ENCODE results near the gene LACC1.

- TF ChIP-seq, protein P1, sequence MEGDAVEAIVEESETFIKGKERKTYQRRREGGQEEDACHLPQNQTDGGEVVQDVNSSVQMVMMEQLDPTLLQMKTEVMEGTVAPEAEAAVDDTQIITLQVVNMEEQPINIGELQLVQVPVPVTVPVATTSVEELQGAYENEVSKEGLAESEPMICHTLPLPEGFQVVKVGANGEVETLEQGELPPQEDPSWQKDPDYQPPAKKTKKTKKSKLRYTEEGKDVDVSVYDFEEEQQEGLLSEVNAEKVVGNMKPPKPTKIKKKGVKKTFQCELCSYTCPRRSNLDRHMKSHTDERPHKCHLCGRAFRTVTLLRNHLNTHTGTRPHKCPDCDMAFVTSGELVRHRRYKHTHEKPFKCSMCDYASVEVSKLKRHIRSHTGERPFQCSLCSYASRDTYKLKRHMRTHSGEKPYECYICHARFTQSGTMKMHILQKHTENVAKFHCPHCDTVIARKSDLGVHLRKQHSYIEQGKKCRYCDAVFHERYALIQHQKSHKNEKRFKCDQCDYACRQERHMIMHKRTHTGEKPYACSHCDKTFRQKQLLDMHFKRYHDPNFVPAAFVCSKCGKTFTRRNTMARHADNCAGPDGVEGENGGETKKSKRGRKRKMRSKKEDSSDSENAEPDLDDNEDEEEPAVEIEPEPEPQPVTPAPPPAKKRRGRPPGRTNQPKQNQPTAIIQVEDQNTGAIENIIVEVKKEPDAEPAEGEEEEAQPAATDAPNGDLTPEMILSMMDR (IDR thresholded peaks at IDR 0.05) = no peak
- no peak for TF ChIP-seq POLR2AphosphoS5 (IDR thresholded peaks at IDR 0.05)
- no peak for TF ChIP-seq POLR2A (IDR thresholded peaks at IDR 0.05)
These were observed 37.1 kb downstream of the LACC1 start for GRCh38 chr13:43916828-43917227.

Measured in sigmoid colon (tissue), 4 donors.